PC-9 (cell line): ENCODE measurements around the gene GNA12. TPM values are rescaled to one million over a fixed set of nuclear protein-coding genes. Genes with fewer than 3 reads are reported as not detected.

ENCODE experiments used
- BruUV-seq: library from RNA; stranded (reverse); fragments of 400-500 nt; replicated peaks from 2 replicates; lab custom pipeline; 2021; lab: Mats Ljungman, UMichigan
- CTCF ChIA-PET: fragments of 300-600 bp; sonication (Branson Sonifier 250); formaldehyde crosslinking; loops from one replicate; lab custom pipeline; 2022; ENCODE audit warnings: antibody characterized with exemption; lab: Charles Lee
- POLR2A ChIA-PET: fragments of 300-600 bp; sonication (Branson Sonifier 250); formaldehyde crosslinking; loops from one replicate; lab custom pipeline; 2022; ENCODE audit warnings: antibody characterized with exemption; ENCODE audit not compliant: unreplicated experiment; lab: Charles Lee
- DNase-seq, 2 experiments: peaks; one replicate each; pipeline versions ENCODE4 v3.0.0 to v3.0.0-alpha.2; 2015 to 2022; ENCODE audit warnings: mixed read lengths in 1 of 2
- H2AFZ ChIP-seq: fragments of 200-600 bp; sonication (generic); 2 replicates; pipeline ENCODE4 v1.8.1; 2017; ENCODE audit warnings: antibody characterized with exemption
- H3F3A ChIP-seq: fragments of 200-600 bp; sonication (generic); 2 replicates; pipeline ENCODE4 v1.8.1; 2017; ENCODE audit warnings: antibody characterized with exemption, mild to moderate bottlenecking, low read depth; ENCODE audit not compliant: insufficient read depth
- H3K27ac ChIP-seq: fragments of 200-600 bp; sonication (generic); 2 replicates; pipeline ENCODE4 v1.6.1; 2016; ENCODE audit warnings: mixed run types
- H3K27me3 ChIP-seq: fragments of 200-600 bp; sonication (generic); 2 replicates; pipeline ENCODE4 v1.6.1; 2016; ENCODE audit warnings: low read depth, mixed run types; ENCODE audit not compliant: insufficient read depth
- H3K36me3 ChIP-seq: fragments of 200-600 bp; sonication (generic); 2 replicates; pipeline ENCODE4 v1.6.1; 2016; ENCODE audit warnings: low read depth, mixed run types
- H3K4me1 ChIP-seq: fragments of 200-600 bp; sonication (generic); replicated peaks from 2 replicates; pipeline ENCODE4 v1.6.1; 2016; ENCODE audit warnings: mixed run types; ENCODE audit not compliant: insufficient read depth
- H3K4me2 ChIP-seq: fragments of 200-600 bp; sonication (generic); 2 replicates; pipeline ENCODE4 v1.6.1; 2017; ENCODE audit warnings: mixed run types
- H3K4me3 ChIP-seq: fragments of 200-600 bp; sonication (generic); 2 replicates; pipeline ENCODE4 v1.6.1; 2016; ENCODE audit warnings: mixed run types
- H3K79me2 ChIP-seq: fragments of 200-600 bp; sonication (generic); 2 replicates; pipeline ENCODE4 v1.6.1; 2017; ENCODE audit warnings: low read depth, mixed run types
- H3K9me2 ChIP-seq: fragments of 200-600 bp; sonication (generic); 2 replicates; pipeline ENCODE4 v1.8.1; 2017; ENCODE audit warnings: mild to moderate bottlenecking; ENCODE audit not compliant: insufficient read depth
- H3K9me3 ChIP-seq: fragments of 200-600 bp; sonication (generic); 2 replicates; pipeline ENCODE4 v1.8.1; 2016; ENCODE audit warnings: low read depth; ENCODE audit not compliant: insufficient read depth
- H4K20me1 ChIP-seq: fragments of 200-600 bp; sonication (generic); 2 replicates; pipeline ENCODE4 v1.8.1; 2017; ENCODE audit not compliant: insufficient read depth
- CTCF ChIP-seq: fragments of 200-600 bp; sonication (generic); conservative IDR thresholded peaks from 2 replicates; pipeline ENCODE4 v1.6.1; 2017; ENCODE audit warnings: mixed run types, antibody characterized with exemption, mild to moderate bottlenecking, moderate library complexity
- EZH2 ChIP-seq: fragments of 200-600 bp; sonication (generic); IDR thresholded peaks from 2 replicates; pipeline ENCODE4 v1.8.0; 2017; ENCODE audit warnings: antibody characterized with exemption, low read depth
- intact Hi-C: fragments of 100-400 bp; cut with micrococcal nuclease; formaldehyde crosslinking; loops from one replicate; pipeline ENCODE4 v1.10.0; 2022; ENCODE audit not compliant: unreplicated experiment
- total RNA-seq: library from RNA; stranded (reverse); gene quantifications from 2 replicates; pipeline ENCODE4 v1.2.3, GENCODE V29; 2021

The GNA12 gene
- total RNA-seq, 1 experiment from 2014 or later = 51.7 TPM

DNA sequence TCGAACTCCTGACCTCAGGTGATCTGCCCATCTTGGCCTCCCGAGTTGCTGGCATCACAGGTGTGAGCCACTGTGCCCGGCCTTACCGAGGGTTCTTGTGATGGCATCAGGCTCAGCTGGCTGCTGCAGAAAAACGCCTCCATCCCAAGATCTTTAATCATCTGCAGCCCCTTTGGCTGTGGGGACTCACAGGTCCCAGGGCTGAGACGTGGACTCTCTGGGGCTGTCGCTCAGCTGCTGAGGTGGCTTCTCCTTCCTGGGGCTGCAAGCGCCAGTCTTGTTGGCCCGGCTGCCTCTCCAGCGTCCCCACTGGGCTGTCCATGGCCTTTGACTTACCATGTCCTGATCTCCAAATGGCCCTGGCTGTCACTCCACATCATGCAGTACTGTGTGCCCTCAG, 136.1 kb downstream of the GNA12 start:
- Histone ChIP-seq H3K79me2 (no peaks in the 10 kb centered on the region), H3K9me2 (no peaks in the 10 kb centered on the region), H3K4me3 (no peak overlapping the region), H3K9me3 (no peaks in the 10 kb centered on the region), H3K27ac (no peak overlapping the region), H2AFZ (no peak overlapping the region), H3K4me1 (no peaks in the 10 kb centered on the region), H3K36me3 (no peaks in the 10 kb centered on the region), H3K27me3 (no peaks in the 10 kb centered on the region), H3K4me2 (no peak overlapping the region), H3F3A (peaks cover 14% of the 10 kb centered on the region), H4K20me1 (no peaks in the 10 kb centered on the region)
- TF ChIP-seq EZH2 (no peak), CTCF (no peak)
- ChIA-PET CTCF (no interaction called here), POLR2A (no interaction called here)
- no TSS peak for BruUV-seq
- no peak for DNase-seq
- intact Hi-C loops = no loop called here

GRCh38 chr7:2707481-2707880, 136.6 kb downstream of the GNA12 start:
- no peak overlapping the region for H2AFZ ChIP-seq
- POLR2A ChIA-PET = no interaction called here
- no peaks in the 10 kb centered on the region for H4K20me1 ChIP-seq
- no peak overlapping the region for H3K4me3 ChIP-seq
- no peaks in the 10 kb centered on the region for H3K79me2 ChIP-seq
- no peaks in the 10 kb centered on the region for H3K9me3 ChIP-seq
- no peaks in the 10 kb centered on the region for H3K27me3 ChIP-seq
- intact Hi-C loops = no loop called here
- peaks cover 14% of the 10 kb centered on the region for H3F3A ChIP-seq
- DNase-seq = no peak
- no peaks in the 10 kb centered on the region for H3K4me1 ChIP-seq
- H3K4me2 ChIP-seq = no peak overlapping the region
- H3K9me2 ChIP-seq = no peaks in the 10 kb centered on the region
- BruUV-seq = no TSS peak
- H3K27ac ChIP-seq = no peak overlapping the region
- no peaks in the 10 kb centered on the region for H3K36me3 ChIP-seq
- TF ChIP-seq CTCF = no peak
- TF ChIP-seq EZH2 = no peak
- CTCF ChIA-PET = no interaction called here

GRCh38 chr7:2706685-2707126, 137.4 kb downstream of the GNA12 start:
- Histone ChIP-seq H2AFZ (no peak overlapping the region), H3K4me1 (no peaks in the 10 kb centered on the region), H3F3A (peaks cover 14% of the 10 kb centered on the region), H3K36me3 (no peaks in the 10 kb centered on the region), H3K4me3 (no peak overlapping the region), H3K9me2 (no peaks in the 10 kb centered on the region), H3K9me3 (no peaks in the 10 kb centered on the region), H3K4me2 (no peak overlapping the region), H3K79me2 (no peaks in the 10 kb centered on the region), H3K27me3 (no peaks in the 10 kb centered on the region), H4K20me1 (no peaks in the 10 kb centered on the region), H3K27ac (no peak overlapping the region)
- intact Hi-C loops = no loop called here
- TF ChIP-seq CTCF (no peak), EZH2 (no peak)
- ChIA-PET POLR2A (no interaction called here), CTCF (no interaction called here)
- no peak for DNase-seq
- BruUV-seq = no TSS peak
